Measurements from ENCODE around the gene OPA3. TPM values are rescaled to one million over a fixed set of nuclear protein-coding genes. Genes with fewer than 3 reads are reported as not detected.

The OPA3 gene
- total and polyA plus RNA-seq, 10 of the 15 experiments (the other 5 are each of a cell fraction or from before 2014, with no cell fraction given), result 2.2 to 24.3 (median 13.3) TPM

DNA sequence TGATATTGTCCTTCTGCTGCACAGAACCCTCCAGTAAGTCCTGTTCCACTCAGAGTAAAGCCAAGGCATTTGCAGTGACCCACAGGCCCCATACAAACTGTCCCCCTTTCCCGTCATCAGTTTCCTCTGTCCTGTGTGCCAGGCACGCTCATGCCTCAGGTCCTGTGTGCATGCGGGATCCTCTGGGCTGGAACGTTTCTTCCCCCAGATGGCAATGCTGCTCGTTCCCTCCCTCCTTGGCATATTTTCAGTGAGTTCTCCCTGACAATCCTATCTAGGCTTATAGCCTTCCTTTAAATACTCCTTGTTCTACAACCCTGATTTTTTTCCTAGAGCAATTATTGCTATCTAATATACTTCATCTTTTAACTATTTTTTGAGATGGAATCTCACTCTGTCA, 5.7 kb downstream of the OPA3 start:
- no peaks in the 10 kb centered on the region for H4K20me1 ChIP-seq (ENCODE audit: control insufficient read depth, insufficient read depth)
- no peaks in the 10 kb centered on the region for H3K27me3 ChIP-seq (replicated peaks in 1 of 2; ENCODE audit: control insufficient read depth in 2 of 2, insufficient read depth in 2 of 2, low read length in 1 of 2)
- SMC1A ChIA-PET (ENCODE audit: uncharacterized antibody, unreplicated experiment), result no interaction called here
- H3K4me2 ChIP-seq (ENCODE audit: control insufficient read depth, insufficient read depth), result no peak overlapping the region
- in situ Hi-C loops (cut with MboI) (no loop called here), intact Hi-C loops (cut with micrococcal nuclease; ENCODE audit: unreplicated experiment) (no loop called here)
- CTCF ChIA-PET, result no interaction called here
- peaks cover 11% of the 10 kb centered on the region for H3K4me1 ChIP-seq (ENCODE audit: control insufficient read depth, insufficient read depth, low read length)
- 98% methylated on average over 5 of the region's 5 CpGs for WGBS (ENCODE audit: insufficient coverage, insufficient replicate concordance, low lambda C conversion rate, missing lambda C conversion rate)
- H3K9me3 ChIP-seq (replicated peaks; ENCODE audit: control insufficient read depth, insufficient read depth, low read length), result no peaks in the 10 kb centered on the region; the same call in 2 of the 3 replicates
- FAIRE-seq, result no peak
- no peak overlapping the region for H3K4me3 ChIP-seq
- BruUV-seq (replicated peaks), result no TSS peak
- POLR2A ChIA-PET, result no interaction called here
- no peak overlapping the region for H2AFZ ChIP-seq (ENCODE audit: control insufficient read depth, low read depth, low read length)
- RAD21 ChIA-PET (ENCODE audit: unreplicated experiment), result no interaction called here
- TF ChIP-seq SP1 (IDR thresholded peaks at IDR 0.05; ENCODE audit: low read depth, low read length) (no peak), RBBP5 (conservative IDR thresholded peaks at IDR 0.05) (no peak), FOS (IDR thresholded peaks at IDR 0.05; ENCODE audit: borderline replicate concordance, extremely low read depth, insufficient read length) (no peak), EGR1 (IDR thresholded peaks at IDR 0.05; ENCODE audit: borderline replicate concordance in 1 of 2, low read depth in 2 of 2, low read length in 2 of 2) (no peak)
- TF ChIP-seq, protein P1, sequence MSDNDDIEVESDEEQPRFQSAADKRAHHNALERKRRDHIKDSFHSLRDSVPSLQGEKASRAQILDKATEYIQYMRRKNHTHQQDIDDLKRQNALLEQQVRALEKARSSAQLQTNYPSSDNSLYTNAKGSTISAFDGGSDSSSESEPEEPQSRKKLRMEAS (IDR thresholded peaks at IDR 0.05; ENCODE audit: low read depth, low read length), result no peak
- no peak overlapping the region for H3K9ac ChIP-seq (ENCODE audit: control insufficient read depth, insufficient read depth, low read length)
- H3K36me3 ChIP-seq (ENCODE audit: control insufficient read depth in 2 of 2, insufficient read depth in 2 of 2, low read length in 1 of 2), result no peaks in the 10 kb centered on the region; a peak in 1 of 4 replicates
- H3K79me2 ChIP-seq (ENCODE audit: control insufficient read depth, insufficient read depth, low read length), result peaks cover 20% of the 10 kb centered on the region
- no peak overlapping the region for H3K27ac ChIP-seq (ENCODE audit: control insufficient read depth, insufficient read depth)
- DNase-seq (ENCODE audit: low read depth, low spot score), result no peak
- ATAC-seq, result no peak

DNA sequence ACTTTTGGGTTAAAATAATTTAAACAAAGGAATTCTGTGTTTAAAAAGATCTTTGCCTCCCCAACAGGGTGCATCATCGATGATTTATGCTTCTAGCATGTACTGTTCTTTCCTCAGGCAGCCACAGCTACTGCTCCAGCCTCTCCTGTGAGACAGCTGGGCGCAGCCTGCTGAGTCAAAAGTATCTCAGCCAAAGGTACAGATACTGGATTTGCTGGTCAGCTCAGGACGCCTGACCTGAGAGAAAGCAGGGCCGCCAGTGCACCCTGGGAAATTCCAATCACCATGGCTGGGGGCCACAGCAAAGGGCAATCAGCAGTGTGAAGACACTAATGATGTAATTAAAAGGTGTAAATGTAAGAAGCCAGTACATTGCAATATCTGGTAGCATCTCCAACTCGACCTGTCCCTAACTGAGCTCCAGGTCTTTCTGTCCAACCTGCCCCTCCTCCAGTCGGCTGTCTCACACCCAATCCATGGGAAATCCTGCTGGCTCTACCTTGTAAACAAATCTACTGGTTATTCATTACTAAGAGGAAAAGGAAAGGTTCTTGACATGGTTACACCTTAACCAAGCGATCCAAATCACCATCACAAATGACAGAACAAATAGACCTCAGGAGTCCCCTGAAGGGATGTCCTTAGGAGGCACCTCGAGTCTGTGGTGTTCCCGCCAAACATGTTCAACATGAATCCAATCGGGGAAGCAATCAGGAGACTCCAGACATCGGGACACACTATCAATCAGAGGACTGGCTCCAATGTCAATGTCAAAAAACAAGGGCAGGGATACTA, 7.3 kb downstream of the OPA3 start:
- ChIA-PET POLR2A (interaction anchor here (1.0 kb wide), 1 partner anchor 65 kb away, joined by 3 read pairs; no protein-coding TSS in a partner anchor), RAD21 (ENCODE audit: unreplicated experiment) (interaction anchor here (0.6 kb wide), 1 partner anchor 74 kb away, joined by 4 read pairs; no protein-coding TSS in a partner anchor), SMC1A (ENCODE audit: uncharacterized antibody, unreplicated experiment) (interaction anchor here (1.1 kb wide), 1 partner anchor 10 kb away, joined by 3 read pairs; no protein-coding TSS in a partner anchor), CTCF (interaction anchor here (0.7 to 1.6 kb wide), 4 partner anchors 11 to 65 kb away, joined by 3 to 5 read pairs (median 4); no protein-coding TSS in a partner anchor)
- no peak overlapping the region for H3K9ac ChIP-seq (ENCODE audit: control insufficient read depth, insufficient read depth, low read length)
- DNase-seq (ENCODE audit: low read depth, low spot score), result no peak
- no peaks in the 10 kb centered on the region for H4K20me1 ChIP-seq (ENCODE audit: control insufficient read depth, insufficient read depth)
- ATAC-seq, result peak; percentile 86
- BruUV-seq (replicated peaks), result TSS peak; percentile 31
- WGBS (ENCODE audit: insufficient coverage, insufficient replicate concordance, low lambda C conversion rate, missing lambda C conversion rate), result 65% methylated on average over 11 of the region's 11 CpGs
- peaks cover 13% of the 10 kb centered on the region for H3K79me2 ChIP-seq (ENCODE audit: control insufficient read depth, insufficient read depth, low read length)
- in situ Hi-C loops (cut with MboI), result no loop called here
- no peaks in the 10 kb centered on the region; the same call in 2 of the 3 replicates for H3K9me3 ChIP-seq (replicated peaks; ENCODE audit: control insufficient read depth, insufficient read depth, low read length)
- no peak overlapping the region; the same call in 1 of the 2 replicates for H3K4me3 ChIP-seq
- intact Hi-C loops (cut with micrococcal nuclease; ENCODE audit: unreplicated experiment), result no loop called here
- no peaks in the 10 kb centered on the region for H3K27me3 ChIP-seq (replicated peaks in 1 of 2; ENCODE audit: control insufficient read depth in 2 of 2, insufficient read depth in 2 of 2, low read length in 1 of 2)
- H2AFZ ChIP-seq (ENCODE audit: control insufficient read depth, low read depth, low read length), result no peak overlapping the region
- no peak for FAIRE-seq
- H3K36me3 ChIP-seq (ENCODE audit: control insufficient read depth in 2 of 2, insufficient read depth in 2 of 2, low read length in 1 of 2), result no peaks in the 10 kb centered on the region; a peak in 1 of 4 replicates
- H3K27ac ChIP-seq (ENCODE audit: control insufficient read depth, insufficient read depth), result no peak overlapping the region; the same call in 1 of the 2 replicates
- H3K4me1 ChIP-seq (ENCODE audit: control insufficient read depth, insufficient read depth, low read length), result peaks cover 11% of the 10 kb centered on the region
- no peak overlapping the region for H3K4me2 ChIP-seq (ENCODE audit: control insufficient read depth, insufficient read depth)
- TF ChIP-seq TCF3 (IDR thresholded peaks at IDR 0.05; ENCODE audit: borderline replicate concordance, insufficient read depth, low read depth, low read length) (peak; percentile 48; the same call in 1 of the 2 replicates), SRF (IDR thresholded peaks at IDR 0.05; ENCODE audit: low read depth in 2 of 2, low read length in 2 of 2) (no peak), BCL11A (IDR thresholded peaks at IDR 0.05; ENCODE audit: low read depth, low read length) (0 out of 2 replicates have a peak, but pooled peaks have one; percentile 40), MTA2 (IDR thresholded peaks at IDR 0.05; ENCODE audit: low read depth) (peak; percentile 69), TCF12 (IDR thresholded peaks at IDR 0.05; ENCODE audit: low read depth, low read length) (peak; percentile 62; the same call in 1 of the 2 replicates), POLR2AphosphoS5 (IDR thresholded peaks at IDR 0.05; ENCODE audit: low read length) (no peak), IKZF1 (conservative IDR thresholded peaks at IDR 0.05) (0 out of 2 replicates have a peak, but pooled peaks have one; percentile 35)

All from GM12878 (cell line).